Tibial nerve (tissue), 4 donors: ENCODE measurements around the gene THOC6.

Source experiments
- EP300 ChIP-seq, 2 donors: sonication (generic); formaldehyde crosslinking; IDR thresholded peaks; one replicate each; pipeline ENCODE4 v1.6.1; 2017; ENCODE audit warnings: antibody characterized with exemption in 2 of 2, mild to moderate bottlenecking in 1 of 2
- POLR2A ChIP-seq, 2 donors: fragments of 450-650 bp; IDR thresholded peaks; one replicate each; pipeline ENCODE4 v1.6.1; 2017; ENCODE audit warnings: antibody characterized with exemption in 2 of 2, mild to moderate bottlenecking in 2 of 2, moderate library complexity in 2 of 2
- TF ChIP-seq, protein P1 (sequence below), 5 experiments: fragments of 200-600 bp in 3 of 5; fragments of 450-650 bp in 2 of 5; sonication (generic) in 3 of 5; IDR thresholded peaks; one replicate each; pipeline ENCODE4 v1.5.1; 2016 to 2019; ENCODE audit warnings: antibody characterized with exemption in 5 of 5, mild to moderate bottlenecking in 3 of 5, moderate library complexity in 2 of 5

DNA sequence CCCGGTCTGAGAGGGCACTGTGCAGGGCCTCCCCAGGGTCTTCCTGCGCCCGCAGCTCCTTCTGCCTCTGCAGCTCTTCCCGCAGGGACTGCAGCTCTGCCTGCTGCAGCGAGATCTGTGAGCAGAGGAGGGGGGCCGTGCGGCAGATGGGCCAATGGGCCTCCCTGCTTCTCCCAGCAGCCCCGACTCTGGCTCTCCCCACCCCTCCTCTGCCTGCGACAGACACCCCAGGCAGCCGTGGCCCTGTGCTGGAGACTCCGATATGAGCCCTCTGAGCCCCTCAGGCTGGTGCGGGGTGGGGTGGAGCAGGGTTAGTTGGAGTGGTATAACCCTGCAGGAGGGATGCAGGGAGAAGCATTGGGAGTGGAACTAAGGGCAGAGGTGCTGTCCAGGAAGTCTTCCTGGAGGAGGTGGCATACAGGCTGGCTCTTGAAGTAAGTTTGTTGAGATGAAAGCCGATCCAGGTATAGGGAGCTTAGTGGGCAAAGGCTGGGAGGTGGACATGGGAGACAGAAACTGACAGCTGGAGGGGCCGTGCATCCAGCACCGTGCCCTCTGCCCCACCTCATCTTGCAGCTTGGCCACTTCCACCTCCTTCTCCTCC is 5.0 kb downstream of the THOC6 start:
- TF ChIP-seq, protein P1, sequence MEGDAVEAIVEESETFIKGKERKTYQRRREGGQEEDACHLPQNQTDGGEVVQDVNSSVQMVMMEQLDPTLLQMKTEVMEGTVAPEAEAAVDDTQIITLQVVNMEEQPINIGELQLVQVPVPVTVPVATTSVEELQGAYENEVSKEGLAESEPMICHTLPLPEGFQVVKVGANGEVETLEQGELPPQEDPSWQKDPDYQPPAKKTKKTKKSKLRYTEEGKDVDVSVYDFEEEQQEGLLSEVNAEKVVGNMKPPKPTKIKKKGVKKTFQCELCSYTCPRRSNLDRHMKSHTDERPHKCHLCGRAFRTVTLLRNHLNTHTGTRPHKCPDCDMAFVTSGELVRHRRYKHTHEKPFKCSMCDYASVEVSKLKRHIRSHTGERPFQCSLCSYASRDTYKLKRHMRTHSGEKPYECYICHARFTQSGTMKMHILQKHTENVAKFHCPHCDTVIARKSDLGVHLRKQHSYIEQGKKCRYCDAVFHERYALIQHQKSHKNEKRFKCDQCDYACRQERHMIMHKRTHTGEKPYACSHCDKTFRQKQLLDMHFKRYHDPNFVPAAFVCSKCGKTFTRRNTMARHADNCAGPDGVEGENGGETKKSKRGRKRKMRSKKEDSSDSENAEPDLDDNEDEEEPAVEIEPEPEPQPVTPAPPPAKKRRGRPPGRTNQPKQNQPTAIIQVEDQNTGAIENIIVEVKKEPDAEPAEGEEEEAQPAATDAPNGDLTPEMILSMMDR (IDR thresholded peaks at IDR 0.05), result no peak
- TF ChIP-seq EP300 (IDR thresholded peaks at IDR 0.05), result no peak
- TF ChIP-seq POLR2A (IDR thresholded peaks at IDR 0.05), result no peak
